ENCODE data around the gene ADCY7.

The ADCY7 gene

DNA sequence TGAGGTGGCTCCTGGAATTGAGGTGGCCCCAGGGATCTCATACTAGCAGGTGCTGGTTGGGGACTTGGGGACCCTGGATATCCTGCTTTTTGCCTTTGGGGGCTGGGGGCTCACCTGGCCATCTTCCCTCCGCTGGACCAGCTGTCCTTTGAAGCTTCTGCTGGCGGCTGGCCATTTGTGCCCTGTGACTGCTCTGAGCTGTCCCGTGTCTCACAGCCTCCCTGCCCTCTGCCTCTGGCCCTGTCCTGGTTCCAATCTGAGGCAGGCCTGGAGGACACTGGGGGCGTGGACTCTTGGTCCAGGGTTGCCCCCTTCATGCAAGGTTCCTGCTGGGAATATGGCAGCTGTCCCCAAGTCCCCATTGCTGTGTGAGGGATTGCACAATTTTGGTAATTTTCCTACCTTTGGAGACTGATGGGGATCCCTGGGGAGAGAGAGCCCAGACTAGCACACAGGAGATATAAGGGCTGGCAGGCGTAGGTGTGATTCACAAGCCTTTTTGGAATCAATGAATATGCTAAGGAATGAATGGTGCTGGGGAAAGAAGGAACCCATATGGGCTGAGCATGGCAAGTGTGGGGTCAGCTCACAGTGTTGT lies 19.2 kb downstream of the ADCY7 start:
- no peak overlapping the region for H3K27ac ChIP-seq (ENCODE audit: insufficient read depth in 1 of 2, low read depth in 1 of 2, low read length in 2 of 2, poor library complexity in 1 of 2, severe bottlenecking in 2 of 2)

DNA sequence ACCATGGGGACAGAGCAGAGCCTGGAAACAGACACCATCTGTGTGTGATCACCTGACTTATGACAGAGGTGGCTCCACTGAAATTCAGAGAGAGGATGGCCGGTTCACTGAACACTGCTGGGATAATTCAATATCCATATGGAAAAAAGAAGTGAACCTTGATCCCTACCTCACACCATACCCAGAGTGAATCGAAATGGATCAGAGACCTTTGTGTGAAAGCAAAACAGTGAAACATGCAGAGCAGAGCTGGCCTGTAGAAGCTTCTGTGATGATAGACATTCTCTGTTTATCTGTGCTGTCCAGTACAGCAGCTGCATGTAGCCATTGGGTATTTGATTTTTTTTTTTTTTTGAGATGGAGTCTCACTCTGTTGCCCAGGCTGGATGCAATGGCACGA lies 20.3 kb downstream of the ADCY7 start:
- POLR2A ChIA-PET = no interaction called here
- H3K4me1 ChIP-seq (ENCODE audit: control extremely low read depth in 1 of 4, control insufficient read depth in 4 of 4, insufficient read depth in 4 of 4, low read length in 3 of 4) = peaks cover 15 to 51% (median 43%) of the 10 kb centered on the region in 4 experiments
- no peak overlapping the region for H3K27ac ChIP-seq (ENCODE audit: insufficient read depth in 1 of 2, low read depth in 1 of 2, low read length in 2 of 2, poor library complexity in 1 of 2, severe bottlenecking in 2 of 2)
- H3K36me3 ChIP-seq (ENCODE audit: control insufficient read depth in 4 of 4, insufficient read depth in 4 of 4, low read length in 3 of 4) = peaks cover 18 to 61% (median 37%) of the 10 kb centered on the region in 4 experiments
- H3K27me3 ChIP-seq (replicated peaks in 2 of 5; ENCODE audit: control insufficient read depth in 4 of 5, insufficient read depth in 5 of 5, low read length in 4 of 5) = no peaks in the 10 kb centered on the region
- H3K4me3 ChIP-seq (ENCODE audit: control insufficient read depth in 1 of 7, extremely low read depth in 1 of 7, insufficient read depth in 4 of 7, low read depth in 2 of 7, low read length in 6 of 7) = no peak overlapping the region
- no peak for DNase-seq
- CTCF ChIA-PET = interaction anchor here (0.6 to 14.0 kb wide), 7 partner anchors 8 to 75 kb away, joined by 3 to 274 read pairs (median 5); partner anchors contain the start of gene ADCY7
- peaks cover 0 to 3% (median 1%) of the 10 kb centered on the region in 5 experiments for H3K9me3 ChIP-seq (ENCODE audit: control extremely low read depth in 1 of 5, control insufficient read depth in 4 of 5, insufficient read depth in 2 of 5, low read depth in 1 of 5, low read length in 4 of 5)
- 100% methylated on average over 1 of the region's 3 CpGs for WGBS (ENCODE audit: insufficient coverage)

More for the DNA sequence above, 19.2 kb downstream of the ADCY7 start:
- Histone ChIP-seq H3K4me1 (ENCODE audit: control extremely low read depth in 1 of 4, control insufficient read depth in 4 of 4, insufficient read depth in 4 of 4, low read length in 3 of 4) (peaks cover 15 to 63% (median 55%) of the 10 kb centered on the region in 4 experiments), H3K4me3 (ENCODE audit: control insufficient read depth in 1 of 7, extremely low read depth in 1 of 7, insufficient read depth in 4 of 7, low read depth in 2 of 7, low read length in 6 of 7) (no peak overlapping the region), H3K9me3 (ENCODE audit: control extremely low read depth in 1 of 5, control insufficient read depth in 4 of 5, insufficient read depth in 2 of 5, low read depth in 1 of 5, low read length in 4 of 5) (peaks cover 0 to 3% (median 1%) of the 10 kb centered on the region in 5 experiments), H3K36me3 (ENCODE audit: control insufficient read depth in 4 of 4, insufficient read depth in 4 of 4, low read length in 3 of 4) (peaks cover 14 to 59% (median 29%) of the 10 kb centered on the region in 4 experiments), H3K27me3 (replicated peaks in 2 of 5; ENCODE audit: control insufficient read depth in 4 of 5, insufficient read depth in 5 of 5, low read length in 4 of 5) (no peaks in the 10 kb centered on the region)
- WGBS (ENCODE audit: insufficient coverage) = 97% methylated on average over 4 of the region's 5 CpGs
- ChIA-PET CTCF (interaction anchor here (0.7 to 14.0 kb wide), 7 partner anchors 9 to 74 kb away, joined by 3 to 274 read pairs (median 6); partner anchors contain the start of gene ADCY7), POLR2A (no interaction called here)
- no peak for DNase-seq

DNA sequence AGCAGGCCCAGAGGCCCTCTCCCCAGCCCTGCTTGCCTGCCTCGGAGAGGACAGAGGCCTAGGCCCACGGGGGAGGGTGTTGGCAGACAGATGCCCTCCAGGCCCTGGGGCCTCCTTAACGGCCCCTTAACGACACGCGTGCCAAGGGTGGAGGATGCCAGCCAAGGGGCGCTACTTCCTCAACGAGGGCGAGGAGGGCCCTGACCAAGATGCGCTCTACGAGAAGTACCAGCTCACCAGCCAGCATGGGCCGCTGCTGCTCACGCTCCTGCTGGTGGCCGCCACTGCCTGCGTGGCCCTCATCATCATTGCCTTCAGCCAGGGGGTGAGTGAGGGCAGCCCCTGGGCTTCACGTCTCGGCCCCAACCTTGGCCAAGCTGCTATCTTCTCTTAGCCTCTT lies 21.7 kb downstream of the ADCY7 start:
- WGBS (ENCODE audit: insufficient coverage) = 69% methylated on average over 11 of the region's 17 CpGs
- H3K27me3 ChIP-seq (replicated peaks in 2 of 5; ENCODE audit: control insufficient read depth in 4 of 5, insufficient read depth in 5 of 5, low read length in 4 of 5) = no peaks in the 10 kb centered on the region
- no peak overlapping the region for H3K27ac ChIP-seq (ENCODE audit: insufficient read depth in 1 of 2, low read depth in 1 of 2, low read length in 2 of 2, poor library complexity in 1 of 2, severe bottlenecking in 2 of 2)
- peaks cover 0 to 3% (median 1%) of the 10 kb centered on the region in 5 experiments for H3K9me3 ChIP-seq (ENCODE audit: control extremely low read depth in 1 of 5, control insufficient read depth in 4 of 5, insufficient read depth in 2 of 5, low read depth in 1 of 5, low read length in 4 of 5)
- ChIA-PET CTCF (interaction anchor here (0.6 to 14.0 kb wide), 6 partner anchors 9 to 415 kb away, joined by 3 to 274 read pairs (median 3); partner anchors contain the start of gene ADCY7), POLR2A (interaction anchor here (0.6 to 1.4 kb wide), 2 partner anchors 14 to 78 kb away, joined by 3 read pairs; no protein-coding TSS in a partner anchor)
- H3K4me1 ChIP-seq (ENCODE audit: control extremely low read depth in 1 of 4, control insufficient read depth in 4 of 4, insufficient read depth in 4 of 4, low read length in 3 of 4) = peaks cover 8 to 39% (median 31%) of the 10 kb centered on the region in 4 experiments
- peaks cover 18 to 75% (median 48%) of the 10 kb centered on the region in 4 experiments for H3K36me3 ChIP-seq (ENCODE audit: control insufficient read depth in 4 of 4, insufficient read depth in 4 of 4, low read length in 3 of 4)
- DNase-seq = peak in 1 of 3 donors; percentile 52
- no peak overlapping the region for H3K4me3 ChIP-seq (ENCODE audit: control insufficient read depth in 1 of 7, extremely low read depth in 1 of 7, insufficient read depth in 4 of 7, low read depth in 2 of 7, low read length in 6 of 7)

DNA sequence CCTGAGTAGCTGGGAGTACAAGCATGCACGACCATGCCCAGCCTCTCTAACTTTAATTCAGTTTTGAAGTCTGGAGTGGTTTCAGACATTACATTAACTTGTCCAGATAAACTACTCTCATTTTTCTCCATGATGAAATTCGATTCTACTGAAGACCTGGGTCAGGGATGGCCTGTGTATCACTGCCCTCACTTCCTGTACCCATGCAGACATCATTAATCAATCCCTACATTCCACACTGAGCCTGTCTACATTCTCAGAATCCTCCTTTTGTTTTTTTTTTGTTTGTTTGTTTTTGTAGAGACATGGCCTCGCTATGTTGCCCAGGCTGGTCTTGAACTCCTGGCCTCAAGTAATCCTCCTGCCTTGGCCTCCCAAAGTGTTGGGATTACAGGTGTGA lies 22.6 kb downstream of the ADCY7 start:
- ChIA-PET CTCF (interaction anchor here (1.1 to 14.0 kb wide), 3 partner anchors 9 to 78 kb away, joined by 4 to 274 read pairs (median 4); partner anchors contain the start of gene ADCY7), POLR2A (no interaction called here)
- peaks cover 18 to 80% (median 56%) of the 10 kb centered on the region in 4 experiments for H3K36me3 ChIP-seq (ENCODE audit: control insufficient read depth in 4 of 4, insufficient read depth in 4 of 4, low read length in 3 of 4)
- H3K9me3 ChIP-seq (ENCODE audit: control extremely low read depth in 1 of 5, control insufficient read depth in 4 of 5, insufficient read depth in 2 of 5, low read depth in 1 of 5, low read length in 4 of 5) = peaks cover 0 to 3% (median 1%) of the 10 kb centered on the region in 5 experiments
- 100% methylated on average over 3 of the region's 3 CpGs for WGBS (ENCODE audit: insufficient coverage)
- peaks cover 7 to 30% (median 22%) of the 10 kb centered on the region in 4 experiments for H3K4me1 ChIP-seq (ENCODE audit: control extremely low read depth in 1 of 4, control insufficient read depth in 4 of 4, insufficient read depth in 4 of 4, low read length in 3 of 4)
- DNase-seq = no peak
- H3K27ac ChIP-seq (ENCODE audit: insufficient read depth in 1 of 2, low read depth in 1 of 2, low read length in 2 of 2, poor library complexity in 1 of 2, severe bottlenecking in 2 of 2) = no peak overlapping the region
- no peak overlapping the region for H3K4me3 ChIP-seq (ENCODE audit: control insufficient read depth in 1 of 7, extremely low read depth in 1 of 7, insufficient read depth in 4 of 7, low read depth in 2 of 7, low read length in 6 of 7)
- no peaks in the 10 kb centered on the region for H3K27me3 ChIP-seq (replicated peaks in 2 of 5; ENCODE audit: control insufficient read depth in 4 of 5, insufficient read depth in 5 of 5, low read length in 4 of 5)

DNA sequence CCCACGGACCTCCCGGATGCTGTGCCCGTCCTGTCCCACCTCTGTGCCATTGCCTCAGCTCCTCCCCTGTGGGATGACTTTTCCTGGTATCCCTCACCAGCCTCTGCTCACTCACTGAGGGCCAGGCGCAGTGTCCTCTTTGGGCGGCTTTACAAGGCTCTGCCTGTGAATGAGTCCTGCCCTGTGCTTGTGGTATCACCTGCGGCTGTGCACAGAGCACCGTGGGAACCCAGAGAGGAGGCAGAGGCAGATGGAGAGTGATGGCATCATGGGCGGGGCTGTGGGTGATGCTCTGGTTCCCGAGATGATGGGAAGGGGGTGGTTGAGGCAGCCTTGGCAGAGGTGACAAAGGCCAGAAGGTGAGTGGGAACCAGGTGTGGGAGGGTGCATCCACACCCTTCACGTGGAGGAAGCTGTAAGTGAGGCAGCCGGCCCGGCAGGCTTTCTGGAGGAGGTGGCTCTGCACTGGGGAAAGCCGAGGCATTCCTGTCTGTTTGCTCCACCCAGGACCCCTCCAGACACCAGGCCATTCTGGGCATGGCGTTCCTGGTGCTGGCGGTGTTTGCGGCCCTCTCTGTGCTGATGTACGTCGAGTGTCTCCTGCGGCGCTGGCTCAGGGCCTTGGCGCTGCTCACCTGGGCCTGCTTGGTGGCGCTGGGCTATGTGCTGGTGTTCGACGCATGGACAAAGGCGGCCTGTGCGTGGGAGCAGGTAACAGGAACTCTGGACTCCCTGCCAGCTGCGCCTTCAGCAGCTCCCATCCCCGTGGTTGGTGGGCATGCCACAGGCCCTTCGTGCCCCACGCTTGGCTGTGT lies 23.8 kb downstream of the ADCY7 start:
- H3K36me3 ChIP-seq (ENCODE audit: control insufficient read depth in 4 of 4, insufficient read depth in 4 of 4, low read length in 3 of 4) = peaks cover 18 to 84% (median 64%) of the 10 kb centered on the region in 4 experiments
- H3K4me1 ChIP-seq (ENCODE audit: control extremely low read depth in 1 of 4, control insufficient read depth in 4 of 4, insufficient read depth in 4 of 4, low read length in 3 of 4) = peaks cover under 1 to 18% (median 10%) of the 10 kb centered on the region in 4 experiments
- WGBS (ENCODE audit: insufficient coverage) = 95% methylated on average over 30 of the region's 30 CpGs
- peaks cover 0 to 3% (median 1%) of the 10 kb centered on the region in 5 experiments for H3K9me3 ChIP-seq (ENCODE audit: control extremely low read depth in 1 of 5, control insufficient read depth in 4 of 5, insufficient read depth in 2 of 5, low read depth in 1 of 5, low read length in 4 of 5)
- no peak for DNase-seq
- no peak overlapping the region for H3K27ac ChIP-seq (ENCODE audit: insufficient read depth in 1 of 2, low read depth in 1 of 2, low read length in 2 of 2, poor library complexity in 1 of 2, severe bottlenecking in 2 of 2)
- H3K4me3 ChIP-seq (ENCODE audit: control insufficient read depth in 1 of 7, extremely low read depth in 1 of 7, insufficient read depth in 4 of 7, low read depth in 2 of 7, low read length in 6 of 7) = no peak overlapping the region
- no peaks in the 10 kb centered on the region for H3K27me3 ChIP-seq (replicated peaks in 2 of 5; ENCODE audit: control insufficient read depth in 4 of 5, insufficient read depth in 5 of 5, low read length in 4 of 5)
- POLR2A ChIA-PET = no interaction called here
- CTCF ChIA-PET = interaction anchor here (0.5 to 14.0 kb wide), 3 partner anchors 10 to 31 kb away, joined by 3 to 274 read pairs (median 4); partner anchors contain the start of gene ADCY7

DNA sequence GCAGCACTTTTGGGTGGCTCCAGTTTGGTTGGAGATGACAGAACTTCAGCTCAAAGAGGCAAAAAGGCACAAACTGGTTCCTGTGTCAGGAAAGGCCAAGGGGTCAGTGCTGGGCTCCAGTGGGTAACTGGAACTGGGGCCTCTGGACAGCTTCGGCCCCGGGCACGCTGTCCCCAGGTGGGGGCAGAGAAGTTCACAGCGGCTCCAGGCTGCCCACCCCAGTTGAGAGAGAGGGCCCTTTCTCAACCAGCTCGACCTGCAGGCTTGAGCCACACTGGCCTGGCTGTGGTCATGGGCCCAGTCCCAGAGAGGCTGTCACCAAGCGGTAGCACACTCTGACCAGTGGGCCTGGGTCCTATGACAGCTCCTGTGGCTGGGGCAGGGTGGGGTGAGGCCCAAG lies 24.5 kb downstream of the ADCY7 start:
- peaks cover 18 to 84% (median 69%) of the 10 kb centered on the region in 4 experiments for H3K36me3 ChIP-seq (ENCODE audit: control insufficient read depth in 4 of 4, insufficient read depth in 4 of 4, low read length in 3 of 4)
- no peaks in the 10 kb centered on the region for H3K27me3 ChIP-seq (replicated peaks in 2 of 5; ENCODE audit: control insufficient read depth in 4 of 5, insufficient read depth in 5 of 5, low read length in 4 of 5)
- no peak overlapping the region for H3K4me3 ChIP-seq (ENCODE audit: control insufficient read depth in 1 of 7, extremely low read depth in 1 of 7, insufficient read depth in 4 of 7, low read depth in 2 of 7, low read length in 6 of 7)
- no peak for DNase-seq
- H3K4me1 ChIP-seq (ENCODE audit: control extremely low read depth in 1 of 4, control insufficient read depth in 4 of 4, insufficient read depth in 4 of 4, low read length in 3 of 4) = peaks cover 0 to 11% (median 3%) of the 10 kb centered on the region in 4 experiments
- ChIA-PET CTCF (interaction anchor here (14.0 kb wide), 1 partner anchor 24 kb away, joined by 274 read pairs; the partner anchor contains the start of gene ADCY7), POLR2A (no interaction called here)
- WGBS (ENCODE audit: insufficient coverage) = 100% methylated on average over 5 of the region's 6 CpGs
- peaks cover 0 to 3% (median 1%) of the 10 kb centered on the region in 5 experiments for H3K9me3 ChIP-seq (ENCODE audit: control extremely low read depth in 1 of 5, control insufficient read depth in 4 of 5, insufficient read depth in 2 of 5, low read depth in 1 of 5, low read length in 4 of 5)
- no peak overlapping the region for H3K27ac ChIP-seq (ENCODE audit: insufficient read depth in 1 of 2, low read depth in 1 of 2, low read length in 2 of 2, poor library complexity in 1 of 2, severe bottlenecking in 2 of 2)

Data from common myeloid progenitor, CD34-positive (primary cell).